Colon (tissue), 2 donors: ENCODE data around the gene MESP2.

Source experiments
- FAIRE-seq: peaks from 2 replicates; lab custom pipeline; 2012; peaks lifted over from hg19 to GRCh38; lab: Jason Lieb, UNC
- donor health status: control.
- donor health status: control.

Gene MESP2

DNA sequence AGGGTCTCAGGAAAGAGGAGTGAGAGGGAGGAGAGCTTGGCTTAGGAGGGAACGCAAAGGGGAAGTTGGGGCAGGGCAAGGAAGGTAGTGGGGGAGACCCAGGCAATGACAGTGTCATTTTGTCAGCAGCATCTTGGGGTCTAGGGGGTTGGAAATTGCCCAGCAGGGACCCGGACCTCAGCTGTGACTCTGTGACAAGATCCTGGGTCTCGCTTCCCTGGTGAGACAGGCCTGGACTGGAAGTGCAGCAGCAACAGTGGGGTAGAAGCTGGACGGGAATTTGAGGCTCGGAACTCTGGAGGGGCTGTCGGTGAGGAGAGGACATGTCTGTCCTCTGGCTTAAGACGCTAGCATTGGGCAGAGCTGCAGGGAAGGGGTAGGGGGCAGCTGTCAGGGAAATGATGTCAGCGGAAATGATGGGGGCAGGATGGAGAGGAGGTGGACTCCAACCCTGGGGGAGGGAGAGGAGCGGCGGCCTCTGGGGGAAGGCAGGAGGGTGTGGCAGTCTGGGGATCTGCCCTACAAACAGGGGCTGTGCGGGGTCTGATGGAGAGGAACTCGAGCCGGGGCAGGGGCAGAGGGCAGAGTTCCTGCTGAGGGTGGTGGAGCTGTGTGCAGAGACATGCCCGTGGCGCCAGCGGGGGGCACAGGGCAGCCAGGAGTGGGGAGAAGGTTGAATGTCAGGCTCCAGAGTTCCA is 26.2 kb downstream of the MESP2 start:
- no peak for FAIRE-seq

- FAIRE-seq: no peak
These were observed 27.1 kb downstream of the MESP2 start for GRCh38 chr15:89802986-89803824.

GRCh38 chr15:89803941-89804800 is 28.0 kb downstream of the MESP2 start:
- no peak for FAIRE-seq

DNA sequence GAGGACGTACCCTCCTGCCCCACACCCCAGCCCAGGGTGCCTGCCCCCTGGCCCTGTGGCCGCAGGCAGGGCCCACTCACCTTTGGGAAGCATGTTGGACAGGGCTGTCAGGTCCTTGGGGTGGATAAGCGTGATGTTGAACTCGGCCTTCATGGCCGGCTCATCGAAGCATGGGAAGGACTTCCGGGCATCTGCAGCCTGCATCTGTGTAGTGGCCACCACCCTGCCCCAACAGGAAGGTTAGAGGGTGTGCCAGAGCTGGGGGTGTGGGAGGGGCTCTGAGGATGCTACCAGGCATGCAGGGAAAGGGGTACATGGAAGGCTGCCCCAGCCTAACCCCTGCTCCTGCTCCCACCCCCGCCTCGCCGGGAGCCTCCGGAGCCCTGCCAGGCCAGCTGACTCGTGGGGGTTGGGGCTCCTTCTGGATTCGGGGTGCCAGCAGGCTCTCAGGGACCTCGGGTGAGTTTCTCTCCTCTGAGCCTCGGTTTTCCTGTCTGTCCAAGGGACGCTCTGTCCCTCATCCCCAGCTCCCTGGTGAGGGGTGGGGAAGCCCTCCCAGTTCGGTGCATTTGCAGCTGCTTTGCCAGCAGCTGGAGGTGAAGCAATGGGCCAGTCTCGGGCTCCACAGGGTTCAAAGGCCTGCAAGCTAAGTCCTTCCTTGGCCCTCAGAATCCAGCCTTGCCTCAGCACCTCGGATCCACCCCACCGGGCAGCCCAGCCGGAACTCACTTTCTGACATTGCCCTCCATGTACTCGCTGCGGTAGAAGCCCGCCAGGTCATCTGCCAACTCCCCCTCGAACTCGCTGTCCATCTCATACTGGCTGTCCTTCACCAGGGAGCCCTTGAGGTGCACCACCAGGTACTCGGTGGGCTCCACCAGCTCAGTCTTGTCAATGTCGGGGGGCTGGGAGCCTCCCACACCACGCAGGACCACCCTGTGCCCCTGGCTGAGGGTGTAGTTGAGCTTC is 29.4 kb downstream of the MESP2 start:
- no peak for FAIRE-seq

- FAIRE-seq: no peak
These were observed 30.1 kb downstream of the MESP2 start for GRCh38 chr15:89806210-89806558.

DNA sequence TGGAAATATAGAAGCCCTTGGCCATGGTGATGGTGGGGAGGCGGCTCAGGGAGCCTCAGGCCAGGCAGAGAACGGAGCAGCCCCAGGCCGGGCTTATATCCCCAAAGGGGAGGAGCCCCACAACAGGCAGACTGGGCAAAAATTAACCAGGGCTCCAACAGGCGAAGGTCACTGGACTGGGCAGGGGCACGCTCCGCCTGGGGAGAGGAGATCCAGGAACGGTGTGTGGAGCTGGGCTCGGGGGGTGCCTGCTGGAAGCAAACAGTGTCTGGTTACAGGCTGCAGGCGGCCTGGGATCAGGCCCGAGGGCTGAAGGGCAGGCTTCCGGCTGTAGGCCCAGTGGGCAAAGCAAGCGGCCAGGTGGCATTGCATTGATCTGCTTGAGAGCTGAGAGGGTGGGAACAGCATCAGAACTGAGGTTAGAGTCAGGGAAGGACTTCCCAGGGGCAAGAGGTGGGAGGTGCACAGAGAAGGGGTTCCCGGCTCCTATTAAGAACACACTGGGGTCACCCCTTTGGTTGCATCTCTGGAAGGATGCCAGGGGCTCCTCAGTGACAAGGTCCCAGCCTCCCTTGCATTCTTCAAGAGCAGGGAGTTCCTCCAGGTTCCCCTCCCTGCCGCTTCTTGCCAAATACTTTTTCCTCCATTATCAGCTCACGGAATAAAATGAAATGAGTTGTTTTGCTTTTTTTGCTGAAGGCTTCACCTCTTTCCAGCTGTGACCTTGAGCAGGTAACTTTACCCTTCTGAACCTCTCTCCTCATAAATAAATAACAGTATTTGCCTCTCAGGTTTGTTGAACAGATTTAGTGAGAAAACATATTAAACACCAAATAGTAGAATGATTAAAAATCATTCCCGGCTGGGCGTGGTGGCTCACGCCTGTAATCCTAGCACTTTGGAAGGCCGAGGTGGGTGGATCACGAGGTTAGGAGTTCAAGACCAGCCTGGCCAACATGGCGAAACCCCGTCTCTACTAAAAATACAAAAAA is 30.7 kb downstream of the MESP2 start:
- FAIRE-seq: no peak

- no peak for FAIRE-seq
These were observed 31.6 kb downstream of the MESP2 start for GRCh38 chr15:89807689-89808088.

GRCh38 chr15:89808160-89808870 is 32.2 kb downstream of the MESP2 start:
- no peak for FAIRE-seq

- no peak for FAIRE-seq
These were observed 33.1 kb downstream of the MESP2 start for GRCh38 chr15:89809093-89809786.

DNA sequence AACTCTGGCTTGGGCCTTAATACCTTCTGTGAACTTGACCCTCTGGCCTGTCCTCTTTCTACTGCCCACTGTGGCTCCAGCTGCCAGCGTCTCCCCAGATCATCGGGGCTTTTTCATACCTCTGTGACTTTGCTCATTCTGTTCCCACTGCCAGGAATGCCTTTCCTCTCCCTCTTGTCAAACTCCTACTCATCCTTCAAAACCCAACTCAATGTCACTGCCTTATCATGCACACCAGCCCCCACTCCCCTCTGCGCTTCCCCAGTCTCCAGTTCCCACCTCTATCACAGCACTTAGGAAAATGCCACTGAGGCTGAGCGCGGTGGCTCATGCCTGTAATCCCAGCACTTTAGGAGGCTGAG is 33.6 kb downstream of the MESP2 start:
- no peak for FAIRE-seq

DNA sequence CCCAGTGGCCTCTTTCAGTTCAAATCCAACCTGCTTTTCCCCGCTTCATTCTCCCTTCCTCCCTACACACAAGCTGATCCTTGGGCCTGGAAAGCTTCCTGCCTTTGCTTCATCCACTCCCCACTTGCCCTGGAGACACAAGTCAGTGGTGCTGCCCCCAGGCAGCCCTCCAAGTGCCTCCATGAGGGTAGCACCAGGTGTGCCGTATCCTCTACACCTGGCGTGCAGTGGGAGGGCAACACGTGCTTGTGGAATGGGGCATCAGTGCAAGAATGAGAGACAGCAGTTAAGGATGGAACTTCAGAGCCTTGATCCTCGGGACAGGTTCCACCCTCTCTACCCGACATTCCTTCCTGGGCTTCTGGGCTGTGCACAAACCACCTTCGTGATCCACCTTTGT is 34.7 kb downstream of the MESP2 start:
- FAIRE-seq: no peak

- no peak for FAIRE-seq
These were observed 36.1 kb downstream of the MESP2 start for GRCh38 chr15:89812011-89812846.

GRCh38 chr15:89812847-89813320 is 36.8 kb downstream of the MESP2 start:
- no peak for FAIRE-seq

- FAIRE-seq: no peak
These were observed 37.4 kb downstream of the MESP2 start for GRCh38 chr15:89813381-89814111.

DNA sequence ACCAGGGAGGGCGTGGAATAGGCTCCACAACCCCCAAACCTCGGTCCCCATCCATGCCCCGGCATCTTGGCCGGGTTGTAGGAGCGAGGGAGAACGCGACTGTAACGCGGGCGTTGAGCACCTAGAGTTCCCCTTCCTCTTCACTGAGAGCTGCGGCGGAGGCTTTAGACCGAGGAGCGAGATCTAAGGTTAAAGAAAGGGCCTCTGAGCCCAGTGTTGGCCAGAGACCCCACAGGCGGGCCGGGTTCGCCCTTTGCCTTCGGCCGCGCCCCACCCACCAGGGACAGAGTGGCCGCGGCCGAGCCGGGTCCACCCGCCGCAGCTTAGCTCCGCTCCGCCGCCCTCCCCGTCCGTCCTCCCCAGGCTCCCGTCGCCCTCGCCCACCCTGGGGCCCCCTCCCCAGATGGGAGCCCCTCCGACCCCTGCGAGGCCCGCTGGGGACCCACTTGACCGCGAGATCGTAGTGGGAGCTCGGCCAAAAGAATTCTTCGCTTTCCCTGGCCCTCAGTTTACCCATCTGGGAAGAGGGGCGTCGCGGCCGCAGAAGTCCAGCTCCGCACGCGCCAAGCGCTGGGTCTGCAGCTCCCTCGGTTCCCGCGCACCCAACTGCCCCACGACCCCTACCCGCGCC is 38.1 kb downstream of the MESP2 start:
- no peak for FAIRE-seq

- no peak for FAIRE-seq
These were observed 39.6 kb downstream of the MESP2 start for GRCh38 chr15:89815769-89816168.
